ENCODE results near the gene KIF26B.

DNA sequence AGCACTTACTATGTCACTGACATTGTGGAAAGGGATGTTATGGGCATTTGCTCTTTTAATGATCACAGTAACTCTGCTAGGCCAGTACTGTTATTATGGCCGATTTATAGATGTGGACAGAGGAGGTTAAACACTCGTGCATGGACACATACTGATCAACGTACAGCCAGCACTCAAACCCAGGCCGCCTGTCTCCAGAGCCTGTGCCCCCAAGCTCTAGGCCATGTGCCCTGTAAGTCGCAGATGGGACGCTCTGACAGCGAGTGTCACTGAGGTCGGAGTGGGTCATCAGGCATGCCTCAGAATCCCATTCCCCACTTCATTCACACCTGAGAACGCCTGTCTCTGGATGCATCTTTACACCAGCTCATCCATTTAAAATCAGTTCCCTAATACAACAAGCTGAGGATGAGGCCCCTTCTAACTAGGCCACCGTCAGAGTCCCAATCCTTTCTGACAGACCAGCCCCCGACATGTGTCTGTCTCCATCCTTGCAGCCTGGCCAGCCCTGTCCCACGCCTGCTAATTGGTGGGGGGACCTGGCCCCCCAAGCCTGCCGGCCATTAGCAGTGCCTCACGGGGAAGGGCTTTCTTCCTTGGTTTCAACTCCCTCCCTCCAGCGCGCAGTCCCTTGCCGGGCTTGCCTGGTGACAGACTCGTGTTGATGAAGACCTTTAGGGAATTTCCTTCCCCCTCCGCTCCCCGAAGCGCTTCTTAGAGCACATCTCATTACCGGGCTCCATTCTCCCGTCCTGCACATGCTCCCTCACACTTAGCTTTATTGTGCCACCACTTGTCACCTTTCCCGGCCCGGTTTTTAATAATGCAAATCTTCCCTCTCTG lies 436.8 kb downstream of the KIF26B start:
- TF ChIP-seq EZH2 (IDR thresholded peaks at IDR 0.05; ENCODE audit: insufficient read depth, poor library complexity, severe bottlenecking): no peak
- TF ChIP-seq EZH2phosphoT487 (IDR thresholded peaks at IDR 0.05; ENCODE audit: insufficient read depth, low read depth): no peak

Measured in GM23248 (cell line).